D721Med (cell line): ENCODE results near the gene ADAMTS17.

ENCODE experiments used
- DNase-seq: peaks from one replicate; pipeline ENCODE4 v3.0.0; 2011; ENCODE audit warnings: low spot score; ENCODE audit not compliant: insufficient read length
- FAIRE-seq: peaks from 2 replicates; lab custom pipeline; 2011; peaks lifted over from hg19 to GRCh38; lab: Jason Lieb, UNC
- TF ChIP-seq, protein P1 (sequence below): IDR thresholded peaks from 2 replicates; pipeline ENCODE4 v1.5.1; 2012; ENCODE audit warnings: mild to moderate bottlenecking, control low read depth; ENCODE audit not compliant: insufficient read depth; ENCODE audit errors: missing control alignments

Gene ADAMTS17

DNA sequence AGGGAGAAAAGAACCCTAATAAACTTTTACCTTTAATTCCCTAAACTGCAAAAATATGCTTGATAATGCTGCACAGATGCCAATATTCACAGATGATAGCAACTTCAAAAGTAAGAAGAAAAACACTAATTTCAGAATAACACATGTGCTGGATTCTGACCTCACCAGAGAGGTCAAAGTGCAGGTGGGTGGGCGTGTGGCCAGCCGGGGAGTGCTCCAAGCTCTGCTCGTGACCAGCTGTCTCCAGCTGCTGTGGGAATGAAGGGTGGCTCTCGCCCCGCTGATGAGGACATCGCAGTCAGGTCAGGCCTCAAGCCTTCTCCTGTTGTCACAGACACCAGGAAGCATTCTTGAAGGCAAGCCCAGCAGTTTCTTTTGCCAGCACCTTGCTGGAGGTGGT, 57.1 kb downstream of the ADAMTS17 start:
- no peak for DNase-seq
- FAIRE-seq = no peak
- TF ChIP-seq, protein P1, sequence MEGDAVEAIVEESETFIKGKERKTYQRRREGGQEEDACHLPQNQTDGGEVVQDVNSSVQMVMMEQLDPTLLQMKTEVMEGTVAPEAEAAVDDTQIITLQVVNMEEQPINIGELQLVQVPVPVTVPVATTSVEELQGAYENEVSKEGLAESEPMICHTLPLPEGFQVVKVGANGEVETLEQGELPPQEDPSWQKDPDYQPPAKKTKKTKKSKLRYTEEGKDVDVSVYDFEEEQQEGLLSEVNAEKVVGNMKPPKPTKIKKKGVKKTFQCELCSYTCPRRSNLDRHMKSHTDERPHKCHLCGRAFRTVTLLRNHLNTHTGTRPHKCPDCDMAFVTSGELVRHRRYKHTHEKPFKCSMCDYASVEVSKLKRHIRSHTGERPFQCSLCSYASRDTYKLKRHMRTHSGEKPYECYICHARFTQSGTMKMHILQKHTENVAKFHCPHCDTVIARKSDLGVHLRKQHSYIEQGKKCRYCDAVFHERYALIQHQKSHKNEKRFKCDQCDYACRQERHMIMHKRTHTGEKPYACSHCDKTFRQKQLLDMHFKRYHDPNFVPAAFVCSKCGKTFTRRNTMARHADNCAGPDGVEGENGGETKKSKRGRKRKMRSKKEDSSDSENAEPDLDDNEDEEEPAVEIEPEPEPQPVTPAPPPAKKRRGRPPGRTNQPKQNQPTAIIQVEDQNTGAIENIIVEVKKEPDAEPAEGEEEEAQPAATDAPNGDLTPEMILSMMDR = no peak

DNA sequence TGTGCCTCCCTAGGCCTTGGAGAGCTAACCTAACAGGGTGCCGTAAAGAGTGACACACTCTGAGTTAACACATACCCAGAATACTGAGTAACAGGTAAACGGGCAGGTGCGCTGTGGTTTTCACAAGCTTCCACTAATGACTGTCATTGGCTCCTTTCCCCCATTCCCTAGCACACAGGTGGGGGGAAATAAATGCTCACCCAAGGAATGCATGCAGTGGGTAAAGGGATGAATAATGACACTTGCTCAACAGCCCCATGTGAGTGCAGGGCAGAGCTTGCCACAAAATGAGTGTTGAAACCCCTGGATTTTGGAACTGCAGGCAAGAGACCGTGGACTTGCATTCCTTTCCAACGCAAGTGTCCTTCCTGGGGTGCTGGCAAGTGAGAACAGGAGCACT, 57.6 kb downstream of the ADAMTS17 start:
- no peak for DNase-seq
- TF ChIP-seq, protein P1 = no peak
- FAIRE-seq = no peak

DNA sequence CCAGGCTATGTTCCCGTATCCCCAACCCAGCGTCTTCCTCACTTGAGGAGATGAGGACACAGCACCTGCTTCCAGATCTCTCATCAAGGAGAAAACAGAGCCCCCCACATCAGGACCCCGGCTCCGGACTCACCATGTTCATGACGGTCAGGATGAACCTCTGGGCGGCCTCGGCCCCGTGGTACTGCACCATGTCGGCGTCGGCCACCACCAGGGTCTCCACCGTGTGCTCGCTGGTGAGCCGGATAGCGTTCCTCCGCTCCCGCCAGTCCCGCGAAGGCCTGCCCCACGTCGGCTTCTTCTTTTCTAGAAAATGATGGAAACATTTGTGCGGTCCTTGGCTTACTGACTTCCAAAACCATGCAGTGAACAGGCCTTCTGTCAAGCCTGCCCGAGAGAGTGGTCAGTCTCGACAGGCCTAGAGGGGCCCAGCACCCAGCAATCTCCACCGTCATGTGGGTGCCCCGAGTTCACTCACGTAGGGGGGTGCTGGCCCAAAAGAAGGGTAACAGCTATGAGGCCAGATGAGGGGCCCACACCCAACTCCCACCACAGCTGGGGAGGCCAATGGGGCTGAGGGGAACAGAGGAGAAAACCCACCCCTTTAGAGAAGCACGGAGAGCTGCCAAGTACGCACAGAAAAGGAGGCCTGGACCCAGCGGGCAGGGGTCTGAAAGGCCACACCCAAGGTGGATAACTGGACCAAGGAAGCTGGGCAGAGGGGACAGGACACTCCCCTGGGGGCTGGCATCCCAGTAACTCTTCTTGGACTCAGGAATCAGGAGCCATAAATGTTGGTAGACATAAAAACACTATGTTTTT, 60.5 kb downstream of the ADAMTS17 start:
- FAIRE-seq (no peak), DNase-seq (no peak)
- TF ChIP-seq, protein P1 = no peak

DNA sequence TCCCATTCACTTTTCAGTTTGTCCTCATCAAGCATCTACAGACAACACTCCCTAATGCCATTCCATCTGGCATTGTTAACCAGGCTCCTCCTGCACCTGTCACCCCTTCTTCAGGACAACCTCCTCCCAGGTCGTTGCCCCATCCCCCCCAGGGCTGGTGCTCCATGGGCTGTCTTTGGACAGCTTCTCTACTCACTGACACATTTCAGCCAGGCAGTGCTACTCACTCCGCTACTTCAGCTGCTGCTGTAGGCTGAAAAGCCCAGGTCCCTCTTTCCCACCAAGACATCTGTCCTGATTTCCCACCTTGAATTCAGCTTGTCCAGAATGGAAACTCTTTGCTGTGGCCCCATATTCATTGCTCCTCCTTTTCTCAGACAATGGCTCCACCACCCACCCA, 61.9 kb downstream of the ADAMTS17 start:
- FAIRE-seq (no peak), DNase-seq (no peak)
- TF ChIP-seq, protein P1 = no peak

DNA sequence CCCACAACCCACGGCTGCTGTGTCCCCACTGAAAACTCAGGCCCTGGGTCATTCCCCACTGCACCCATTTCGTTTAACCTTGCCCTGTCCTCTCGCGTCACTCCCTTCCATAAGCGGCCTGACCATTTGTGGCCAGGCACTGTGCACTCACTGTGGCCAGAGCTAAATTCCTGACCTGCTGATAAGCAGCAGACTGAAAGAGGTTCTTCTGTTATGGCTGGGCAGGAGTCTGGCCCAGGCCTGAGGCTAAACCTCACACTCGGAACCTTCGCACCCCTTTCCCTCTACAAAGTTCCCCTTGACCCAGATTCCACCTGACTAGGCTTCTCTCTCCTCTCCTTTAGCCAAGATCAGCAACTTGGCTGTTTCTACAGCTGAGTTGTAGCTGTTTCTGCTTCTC, 62.3 kb downstream of the ADAMTS17 start:
- DNase-seq (no peak), FAIRE-seq (no peak)
- TF ChIP-seq, protein P1 = no peak

DNA sequence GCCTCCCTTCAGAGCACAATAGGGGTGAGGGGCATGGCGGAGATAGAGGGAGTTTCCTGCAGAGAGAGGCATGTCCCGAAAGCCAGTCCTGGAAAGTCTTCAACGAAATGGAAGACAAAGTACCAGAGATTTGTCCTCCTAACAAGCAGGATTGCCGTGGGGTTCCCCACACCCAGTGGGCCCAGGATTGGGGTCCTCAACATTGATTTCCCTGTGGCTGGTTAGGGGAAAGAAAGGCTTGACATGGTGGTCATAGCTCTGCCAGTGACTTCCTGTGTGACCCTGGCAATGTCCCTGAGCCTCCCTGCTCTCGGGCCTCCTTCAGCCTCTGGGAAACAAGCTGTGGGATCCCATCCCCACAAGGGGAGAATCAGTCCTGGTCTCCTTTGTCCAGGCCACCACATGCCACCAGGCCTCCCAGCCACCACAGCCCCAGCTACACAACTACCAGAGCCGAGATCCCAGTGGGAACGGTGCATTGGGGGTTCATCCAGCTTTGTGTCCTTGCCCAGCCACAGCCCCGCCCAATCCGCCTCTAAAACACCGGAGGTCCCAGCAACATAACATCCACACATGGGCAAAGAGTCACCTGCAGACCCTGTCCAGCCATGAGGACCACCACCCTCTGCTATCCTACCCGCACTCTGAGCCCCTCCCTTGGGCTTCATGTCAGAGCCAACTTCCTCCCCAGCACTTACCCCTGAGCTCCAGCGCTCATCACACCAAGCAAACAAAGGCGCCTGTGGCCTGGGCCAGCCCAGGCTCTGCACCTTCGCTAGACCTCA, 63.0 kb downstream of the ADAMTS17 start:
- FAIRE-seq (no peak), DNase-seq (no peak)
- TF ChIP-seq, protein P1 = no peak
